Fibroblast of pulmonary artery (primary cell): ENCODE data around the gene ELAPOR1.
A peak's percentile ranks its signal among the peaks of the same experiment; 100 is the strongest.

Source experiments
- DNase-seq: peaks from one replicate; pipeline ENCODE4 v3.0.0-alpha.2; 2010; ENCODE audit warnings: low read depth
- H3K4me3 ChIP-seq: replicated peaks from 2 replicates; pipeline ENCODE4 v1.5.1; 2011; ENCODE audit warnings: low read depth, mild to moderate bottlenecking, control low read depth, low read length, moderate library complexity
- TF ChIP-seq, protein P1 (sequence below): IDR thresholded peaks from 2 replicates; pipeline ENCODE4 v1.5.1; 2011; ENCODE audit warnings: mild to moderate bottlenecking, control low read depth, low read length, inconsistent platforms; ENCODE audit errors: missing control alignments

ELAPOR1 gene

DNA sequence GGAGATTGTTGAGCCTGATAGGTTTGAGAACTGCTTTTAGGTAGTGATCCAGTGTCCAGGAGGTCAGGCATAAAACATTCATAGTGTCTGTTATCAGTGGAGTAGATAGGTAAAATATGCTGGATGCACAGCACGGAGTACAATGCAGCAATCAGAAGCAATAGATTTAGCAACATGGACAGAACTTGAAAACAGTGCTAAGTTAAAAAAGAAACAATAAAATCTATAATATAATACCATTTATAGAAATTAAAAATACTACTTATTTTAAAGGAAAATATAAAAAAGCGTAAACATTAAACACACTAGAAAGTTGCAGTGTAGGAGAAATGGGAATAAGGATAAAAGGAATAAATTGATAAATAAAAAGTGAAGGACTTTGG, 34.7 kb upstream of the ELAPOR1 start:
- H3K4me3 ChIP-seq = no peak overlapping the region
- TF ChIP-seq, protein P1, sequence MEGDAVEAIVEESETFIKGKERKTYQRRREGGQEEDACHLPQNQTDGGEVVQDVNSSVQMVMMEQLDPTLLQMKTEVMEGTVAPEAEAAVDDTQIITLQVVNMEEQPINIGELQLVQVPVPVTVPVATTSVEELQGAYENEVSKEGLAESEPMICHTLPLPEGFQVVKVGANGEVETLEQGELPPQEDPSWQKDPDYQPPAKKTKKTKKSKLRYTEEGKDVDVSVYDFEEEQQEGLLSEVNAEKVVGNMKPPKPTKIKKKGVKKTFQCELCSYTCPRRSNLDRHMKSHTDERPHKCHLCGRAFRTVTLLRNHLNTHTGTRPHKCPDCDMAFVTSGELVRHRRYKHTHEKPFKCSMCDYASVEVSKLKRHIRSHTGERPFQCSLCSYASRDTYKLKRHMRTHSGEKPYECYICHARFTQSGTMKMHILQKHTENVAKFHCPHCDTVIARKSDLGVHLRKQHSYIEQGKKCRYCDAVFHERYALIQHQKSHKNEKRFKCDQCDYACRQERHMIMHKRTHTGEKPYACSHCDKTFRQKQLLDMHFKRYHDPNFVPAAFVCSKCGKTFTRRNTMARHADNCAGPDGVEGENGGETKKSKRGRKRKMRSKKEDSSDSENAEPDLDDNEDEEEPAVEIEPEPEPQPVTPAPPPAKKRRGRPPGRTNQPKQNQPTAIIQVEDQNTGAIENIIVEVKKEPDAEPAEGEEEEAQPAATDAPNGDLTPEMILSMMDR = no peak
- DNase-seq = no peak

DNA sequence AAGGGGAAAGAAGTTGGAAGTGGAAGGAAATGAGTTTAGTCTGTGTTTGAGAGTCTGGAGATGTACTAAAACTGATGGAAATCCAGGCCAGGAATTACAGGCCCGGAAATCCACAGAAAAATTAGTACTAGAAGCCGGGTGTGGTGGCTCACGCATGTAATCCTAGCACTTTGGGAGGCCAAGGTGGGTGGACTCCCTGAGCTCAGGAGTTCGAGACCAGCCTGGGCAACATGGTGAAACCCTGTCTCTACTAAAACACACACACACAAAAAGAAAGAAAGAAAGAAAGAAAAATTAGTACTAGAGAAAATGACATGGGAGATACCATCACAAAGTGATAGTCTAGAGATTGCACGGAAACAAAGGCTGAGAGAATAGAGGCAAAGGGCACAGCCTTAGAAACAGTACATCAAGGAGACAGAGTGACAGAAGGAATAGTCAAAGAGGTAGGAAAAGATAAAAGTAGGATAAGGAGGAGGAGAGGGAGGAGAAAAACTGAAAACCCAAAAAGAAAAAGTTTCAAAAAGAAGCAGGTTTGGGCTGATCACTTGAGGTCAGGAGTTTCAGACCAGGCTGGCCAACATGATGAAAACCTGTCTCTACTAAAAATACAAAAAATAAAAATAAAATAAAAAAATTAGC, 33.4 kb upstream of the ELAPOR1 start:
- H3K4me3 ChIP-seq = no peak overlapping the region
- TF ChIP-seq, protein P1 = no peak
- DNase-seq = no peak

DNA sequence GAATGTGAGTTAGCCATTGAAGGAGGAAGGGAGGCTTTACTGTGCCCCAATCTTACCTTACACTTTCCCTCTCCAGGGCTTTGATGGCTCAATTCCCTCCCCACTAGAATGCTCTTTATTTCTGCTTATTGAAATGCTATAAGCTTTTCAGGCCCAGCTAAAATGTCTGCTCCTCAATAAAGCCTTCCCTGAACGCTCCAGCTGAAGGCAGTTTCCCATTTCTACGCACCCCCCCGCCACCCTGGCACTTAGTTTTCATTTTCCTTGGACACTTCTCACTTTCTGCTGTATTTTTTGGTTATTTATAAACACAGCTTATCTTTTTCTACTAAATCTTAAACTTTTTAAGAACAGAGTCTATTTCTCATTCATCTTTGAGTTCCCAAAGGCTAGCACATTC, 30.4 kb upstream of the ELAPOR1 start:
- TF ChIP-seq, protein P1 = no peak
- no peak overlapping the region for H3K4me3 ChIP-seq
- no peak for DNase-seq

DNA sequence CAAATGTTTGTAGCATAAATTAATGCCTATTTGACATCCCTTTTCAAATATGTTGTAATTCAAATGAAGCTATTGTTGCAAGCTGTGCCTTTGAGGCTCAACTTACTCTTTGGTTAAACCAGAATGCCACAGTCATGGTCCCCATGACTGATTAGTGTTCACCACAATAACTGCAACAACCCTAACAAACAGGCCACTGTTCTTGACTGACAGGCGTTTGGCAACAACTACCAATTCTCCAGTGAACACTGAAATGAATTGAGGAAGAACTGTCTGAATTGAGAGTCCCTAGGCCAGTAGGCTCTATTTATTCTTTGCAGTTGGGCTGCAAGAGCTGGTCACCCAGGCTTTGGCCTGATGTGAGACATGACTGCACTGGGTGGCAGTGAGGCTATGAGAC, 30.0 kb upstream of the ELAPOR1 start:
- TF ChIP-seq, protein P1 = no peak
- H3K4me3 ChIP-seq = no peak overlapping the region
- no peak for DNase-seq

DNA sequence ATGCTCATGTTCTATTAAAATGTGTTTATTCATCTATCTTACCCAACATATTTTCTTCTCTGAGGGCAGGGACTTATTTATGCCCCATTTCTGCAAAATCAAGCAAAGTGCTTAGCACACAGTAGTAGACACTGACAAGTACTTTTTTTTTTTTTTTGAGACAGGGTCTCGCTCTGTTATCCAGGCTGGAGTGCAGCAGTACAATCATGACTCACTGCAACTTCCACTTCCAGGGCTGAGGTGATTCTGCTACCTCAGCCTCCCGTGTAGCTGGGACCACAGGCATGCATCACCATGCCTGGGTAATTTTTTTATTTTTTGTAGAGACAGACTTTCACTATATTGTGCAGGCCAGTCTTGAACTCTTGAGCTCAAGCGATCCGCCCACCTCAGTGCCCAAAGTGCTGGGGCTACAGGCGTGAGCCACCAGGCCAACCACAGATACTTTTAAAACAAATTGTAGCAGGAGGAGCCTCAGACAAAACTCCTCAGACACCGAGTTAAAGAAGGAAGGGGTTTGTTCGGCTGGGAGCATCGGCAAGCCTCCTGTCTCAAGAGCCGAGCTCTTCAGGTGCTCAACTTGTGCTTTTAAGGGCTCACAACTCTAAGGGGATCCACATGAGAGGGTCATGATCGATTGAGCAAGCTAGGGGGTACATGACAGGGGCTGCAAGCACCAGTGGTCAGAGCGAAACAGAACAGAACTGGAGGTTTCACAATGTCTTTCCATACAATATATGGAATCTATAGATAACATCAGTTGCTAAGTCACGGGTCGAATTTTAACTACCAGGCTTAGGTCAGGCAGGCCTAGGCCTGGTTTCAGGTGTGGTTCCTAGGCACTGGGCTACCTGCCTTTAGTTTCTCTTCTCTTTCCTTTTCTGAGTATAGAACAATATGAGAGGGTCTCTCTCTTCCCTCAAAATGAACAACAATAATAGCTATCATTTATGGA, 29.1 kb upstream of the ELAPOR1 start:
- no peak overlapping the region for H3K4me3 ChIP-seq
- TF ChIP-seq, protein P1 = no peak
- DNase-seq = no peak

DNA sequence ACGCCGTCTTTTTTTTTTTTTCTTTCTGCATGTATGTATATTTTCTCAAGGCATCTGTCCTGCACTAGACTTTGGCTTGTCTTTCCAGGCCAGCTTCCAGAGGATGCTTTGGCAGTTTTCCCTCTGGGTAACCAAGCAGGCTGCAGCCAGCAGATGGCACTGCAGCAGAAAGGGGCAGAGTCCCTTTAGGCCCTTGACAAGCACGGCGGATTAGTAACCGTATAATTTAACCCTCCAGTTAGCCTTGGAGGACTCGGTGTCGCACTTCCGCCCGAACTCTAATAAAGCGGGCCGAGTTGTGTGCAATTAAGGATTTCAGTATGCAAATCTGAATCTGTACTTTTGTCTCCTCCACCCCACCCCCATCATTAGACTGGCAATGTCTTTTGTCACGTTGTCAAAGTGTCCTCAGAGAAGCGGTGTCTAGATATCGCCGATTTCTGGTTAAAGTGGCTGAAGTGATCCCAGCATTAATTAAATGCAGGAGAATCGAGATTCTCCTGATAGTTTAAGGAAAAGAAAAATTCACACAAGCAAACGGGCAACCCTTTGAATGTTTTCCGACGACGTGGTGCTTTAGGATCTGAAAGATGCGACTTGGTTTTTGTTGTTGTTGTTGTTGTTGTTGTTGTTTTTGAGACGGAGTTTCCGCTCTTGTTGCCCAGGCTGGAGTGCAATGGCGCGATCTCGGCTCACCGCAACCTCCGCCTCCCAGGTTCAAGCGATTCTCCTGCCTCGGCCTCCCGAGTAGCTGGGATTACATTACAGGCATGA, 24.5 kb upstream of the ELAPOR1 start:
- peak; percentile 77 for DNase-seq
- TF ChIP-seq, protein P1 = peak; percentile 68
- H3K4me3 ChIP-seq = peak overlapping the region; percentile 92
